T-helper 1 cell (primary cell): ENCODE results near the gene POLR2C.
"Not testable (repeated sequence)": the region's sequence is repeated elsewhere in the genome, so short reads cannot be mapped to it uniquely, and the experiment has no call there.

ENCODE experiments used
- DNase-seq, 5 donors: peaks; one replicate each; pipeline ENCODE4 v3.0.0-alpha.2; 2012 to 2020
- total RNA-seq, 4 donors: gene quantifications; one replicate each; lab custom pipeline; 2026; lab: John Stamatoyannopoulos, UW

The POLR2C gene
- 67.2 to 86.3 (median 68.6) reads per million in 4 donors for total RNA-seq

GRCh38 chr16:57462209-57462977, at the start of gene POLR2C:
Gene POLR2C (plus strand): TSS chr16:57462679. CDS start chr16:57462725, 46 bp downstream.
- peak; percentile 81 to 92 (median 87) for DNase-seq

GRCh38 chr16:57413301-57413730, 49.2 kb upstream of the POLR2C start:
- no peak for DNase-seq

- no peak for DNase-seq
Measured at GRCh38 chr16:57413733-57414132, 48.7 kb upstream of the POLR2C start.

- DNase-seq: no peak
Measured at GRCh38 chr16:57416084-57416483, 46.4 kb upstream of the POLR2C start.

GRCh38 chr16:57419506-57419905, 43.0 kb upstream of the POLR2C start:
- no peak for DNase-seq

GRCh38 chr16:57422026-57422944, 40.2 kb upstream of the POLR2C start:
- DNase-seq: no peak

GRCh38 chr16:57423152-57423551, 39.3 kb upstream of the POLR2C start:
- DNase-seq: no peak

- DNase-seq: no peak
Measured at GRCh38 chr16:57424583-57424982, 37.9 kb upstream of the POLR2C start.

GRCh38 chr16:57426356-57426755, 36.1 kb upstream of the POLR2C start:
- no peak for DNase-seq

GRCh38 chr16:57427307-57427706, 35.2 kb upstream of the POLR2C start:
- no peak for DNase-seq

GRCh38 chr16:57427824-57428223, 34.7 kb upstream of the POLR2C start:
- no peak for DNase-seq

GRCh38 chr16:57430955-57431354, 31.5 kb upstream of the POLR2C start:
- DNase-seq: no peak

GRCh38 chr16:57432505-57432904, 30.0 kb upstream of the POLR2C start:
- no peak for DNase-seq

- no peak for DNase-seq
Measured at GRCh38 chr16:57432989-57433388, 29.5 kb upstream of the POLR2C start.

GRCh38 chr16:57434003-57434402, 28.5 kb upstream of the POLR2C start:
- DNase-seq: no peak

GRCh38 chr16:57435838-57436237, 26.6 kb upstream of the POLR2C start:
- no peak for DNase-seq

GRCh38 chr16:57439947-57440346, 22.5 kb upstream of the POLR2C start:
- not testable (repeated sequence) for DNase-seq

GRCh38 chr16:57440551-57440950, 21.9 kb upstream of the POLR2C start:
- not testable (repeated sequence) for DNase-seq

GRCh38 chr16:57444711-57445110, 17.8 kb upstream of the POLR2C start:
- no peak for DNase-seq

- DNase-seq: no peak
Measured at GRCh38 chr16:57445510-57445909, 17.0 kb upstream of the POLR2C start.

- DNase-seq: peak in 2 of 5 donors; percentile 11 to 31
Measured at GRCh38 chr16:57446531-57447185, 15.8 kb upstream of the POLR2C start.

GRCh38 chr16:57447186-57447962, 15.1 kb upstream of the POLR2C start, which contains the start of the genes CIAPIN1 and COQ9:
Gene CIAPIN1 (minus strand): TSS chr16:57447385. CDS start chr16:57440928, 6,457 bp downstream.
Gene COQ9 (plus strand): TSS chr16:57447479. CDS start chr16:57447506, 27 bp downstream.
- DNase-seq: peak; percentile 84 to 96 (median 90)
